ENCODE measurements around the gene KIF4A. TPM values are rescaled to one million over a fixed set of nuclear protein-coding genes. Genes with fewer than 3 reads are reported as not detected.
A peak's percentile ranks its signal among the peaks of the same experiment; 100 is the strongest.
"Not testable (repeated sequence)": the region's sequence is repeated elsewhere in the genome, so short reads cannot be mapped to it uniquely, and the experiment has no call there.

KIF4A gene
- total RNA-seq, 1 donor from 2014 or later = 2.9 TPM

DNA sequence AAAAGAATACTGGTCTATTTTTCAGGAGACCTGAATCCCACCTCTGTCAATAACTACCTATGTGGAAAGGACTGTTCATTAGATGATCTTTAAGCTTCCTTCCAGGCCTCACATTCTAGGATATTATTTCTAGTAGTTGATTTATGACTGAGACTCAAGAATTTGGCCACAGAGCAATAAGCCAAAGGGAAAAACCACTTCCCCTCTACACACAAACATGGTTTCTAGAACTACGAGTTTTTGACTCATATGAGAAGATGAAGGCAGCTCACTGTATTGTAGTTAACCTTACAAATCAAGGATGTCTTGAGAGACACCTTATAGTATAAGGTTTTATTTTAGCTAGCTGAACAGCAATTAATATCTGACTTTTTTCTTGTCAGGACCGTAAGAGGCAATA, 96.3 kb downstream of the KIF4A start:
- FAIRE-seq = no peak
- DNase-seq (ENCODE audit: low spot score in 2 of 2) = no peak

- FAIRE-seq (no peak), DNase-seq (ENCODE audit: low spot score in 2 of 2) (no peak)
Measured at GRCh38 chrX:70398899-70399298, 109.0 kb downstream of the KIF4A start.

DNA sequence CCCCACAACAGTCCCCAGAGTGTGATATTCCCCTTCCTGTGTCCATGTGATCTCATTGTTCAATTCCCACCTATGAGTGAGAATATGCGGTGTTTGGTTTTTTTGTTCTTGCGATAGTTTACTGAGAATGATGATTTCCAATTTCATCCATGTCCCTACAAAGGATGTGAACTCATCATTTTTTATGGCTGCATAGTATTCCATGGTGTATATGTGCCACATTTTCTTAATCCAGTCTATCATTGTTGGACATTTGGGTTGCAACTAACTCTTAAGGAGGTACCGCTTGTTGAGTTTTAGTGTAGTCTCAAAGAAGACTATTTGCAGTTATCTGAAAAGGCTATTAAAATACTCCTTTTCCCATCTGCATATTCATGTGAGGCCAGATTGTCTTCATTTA, 110.3 kb downstream of the KIF4A start:
- DNase-seq (ENCODE audit: low spot score in 2 of 2); FAIRE-seq: not testable (repeated sequence)

GRCh38 chrX:70402721-70403120, 112.8 kb downstream of the KIF4A start:
- no peak for FAIRE-seq

DNA sequence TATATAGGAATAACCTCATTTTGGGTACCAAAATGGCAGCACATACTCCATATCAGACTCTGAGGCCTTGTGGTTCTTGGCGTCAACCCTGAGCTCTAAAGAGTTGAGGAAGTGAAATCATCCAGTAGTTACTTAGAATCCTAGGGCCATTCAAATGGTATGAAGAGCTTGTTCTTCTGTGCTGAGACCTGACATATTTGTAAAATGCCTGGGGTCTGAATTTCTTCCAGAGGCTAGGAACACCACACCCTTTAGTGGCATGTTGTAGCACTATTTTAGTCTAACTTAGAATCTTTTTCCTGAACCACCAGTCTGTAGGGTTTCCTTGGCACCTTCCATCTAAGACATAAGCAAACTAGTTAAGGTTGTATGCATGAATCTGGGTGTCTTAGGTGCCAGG, 115.1 kb downstream of the KIF4A start:
- FAIRE-seq (no peak), DNase-seq (ENCODE audit: low spot score in 2 of 2) (no peak)

More at GRCh38 chrX:70402721-70403120, 112.8 kb downstream of the KIF4A start:
- no peak for DNase-seq (ENCODE audit: low spot score in 2 of 2)

- no peak for FAIRE-seq
Measured at GRCh38 chrX:70410921-70411320, 121.0 kb downstream of the KIF4A start.

GRCh38 chrX:70411475-70411874, 121.6 kb downstream of the KIF4A start:
- DNase-seq (ENCODE audit: low spot score in 2 of 2) (no peak), FAIRE-seq (no peak)

More at GRCh38 chrX:70410921-70411320, 121.0 kb downstream of the KIF4A start:
- no peak for DNase-seq (ENCODE audit: low spot score in 2 of 2)

- FAIRE-seq (no peak), DNase-seq (ENCODE audit: low spot score in 2 of 2) (no peak)
Measured at GRCh38 chrX:70421618-70422017, 131.7 kb downstream of the KIF4A start.

- DNase-seq (ENCODE audit: low spot score in 2 of 2) (no peak), FAIRE-seq (no peak)
Measured at GRCh38 chrX:70422851-70423341, 133.0 kb downstream of the KIF4A start, which contains the start of gene GDPD2. TSS of gene GDPD2 (plus strand) at chrX:70423314. CDS start at chrX:70424985, 1,671 bp downstream.

- FAIRE-seq (no peak), DNase-seq (ENCODE audit: low spot score in 2 of 2) (no peak)
Measured at GRCh38 chrX:70423936-70424675, 134.2 kb downstream of the KIF4A start.

GRCh38 chrX:70424801-70425200, 134.9 kb downstream of the KIF4A start:
- FAIRE-seq = no peak
- no peak for DNase-seq (ENCODE audit: low spot score in 2 of 2)

- DNase-seq (ENCODE audit: low spot score in 2 of 2) (no peak), FAIRE-seq (no peak)
Measured at GRCh38 chrX:70426286-70427278, 136.7 kb downstream of the KIF4A start.

- no peak for FAIRE-seq
- DNase-seq (ENCODE audit: low spot score in 2 of 2) = no peak
Measured at GRCh38 chrX:70427365-70427764, 137.5 kb downstream of the KIF4A start.

- FAIRE-seq (no peak), DNase-seq (ENCODE audit: low spot score in 2 of 2) (no peak)
Measured at GRCh38 chrX:70429759-70430158, 139.9 kb downstream of the KIF4A start.

GRCh38 chrX:70432936-70433847, 143.3 kb downstream of the KIF4A start:
- no peak for DNase-seq (ENCODE audit: low spot score in 2 of 2)
- FAIRE-seq = no peak

GRCh38 chrX:70433848-70434351, 144.0 kb downstream of the KIF4A start:
- DNase-seq (ENCODE audit: low spot score in 2 of 2) (peak in 1 of 2 donors; percentile 70), FAIRE-seq (no peak)

DNA sequence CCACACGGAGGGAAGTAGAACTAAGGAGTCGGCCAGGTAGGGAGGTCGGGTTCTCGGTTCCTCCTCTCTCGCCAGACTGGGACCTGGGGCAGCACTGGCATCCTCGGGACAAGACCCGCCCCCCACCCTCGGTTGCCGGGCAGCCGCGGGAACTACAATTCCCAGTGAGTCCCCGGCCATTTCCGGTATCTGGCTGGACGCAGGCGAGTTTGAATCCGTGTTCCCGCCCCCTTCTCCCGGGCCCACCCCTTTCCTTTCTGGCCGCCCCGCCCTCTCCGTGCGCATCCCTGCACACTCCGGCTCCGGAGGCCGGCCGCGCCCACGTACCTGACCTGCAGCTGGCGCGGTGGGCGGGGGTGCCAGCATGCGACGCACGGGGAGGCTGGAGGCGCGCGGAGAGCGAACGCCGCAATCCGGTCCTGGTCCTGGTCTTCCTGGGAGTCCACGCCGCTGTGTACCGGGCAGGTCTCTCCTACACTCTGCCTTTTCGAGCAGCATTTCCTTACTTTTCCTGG, 144.5 kb downstream of the KIF4A start:
- peak; percentile 79 to 82 for DNase-seq (ENCODE audit: low spot score in 2 of 2)
- FAIRE-seq = no peak

DNA sequence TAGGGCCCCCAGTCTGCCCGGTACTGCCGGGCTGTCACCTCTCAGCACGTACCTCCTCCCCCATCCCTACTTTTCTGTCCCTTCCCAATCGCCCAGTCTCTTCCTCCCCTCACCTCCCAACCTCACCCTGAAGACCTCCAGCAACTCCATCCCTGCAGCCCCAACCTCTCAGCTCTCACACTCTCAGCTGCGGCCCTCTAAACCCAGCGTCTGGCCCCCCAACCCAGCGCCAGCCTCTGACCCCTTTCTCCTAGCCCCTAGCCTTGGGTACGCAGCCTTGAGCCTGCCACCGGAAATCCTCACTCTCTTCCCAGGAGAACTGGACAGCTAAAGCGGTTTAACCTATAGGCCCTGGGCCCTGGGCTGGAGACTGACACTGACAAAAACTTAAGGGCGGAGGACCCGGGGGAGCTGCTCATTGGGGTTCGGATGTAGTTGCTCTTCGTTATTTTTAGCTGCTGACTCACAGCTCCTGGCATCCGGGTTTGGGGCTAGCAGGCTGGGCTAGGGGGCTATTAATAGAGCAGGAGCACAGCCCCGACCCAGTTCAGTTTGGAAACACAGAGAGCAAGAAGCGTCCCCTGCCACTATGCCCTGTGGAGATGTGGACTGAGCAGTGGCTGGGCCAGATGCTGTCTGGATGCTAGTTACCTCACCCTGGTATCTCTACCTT, 145.1 kb downstream of the KIF4A start:
- DNase-seq (ENCODE audit: low spot score in 2 of 2) = no peak
- no peak for FAIRE-seq

DNA sequence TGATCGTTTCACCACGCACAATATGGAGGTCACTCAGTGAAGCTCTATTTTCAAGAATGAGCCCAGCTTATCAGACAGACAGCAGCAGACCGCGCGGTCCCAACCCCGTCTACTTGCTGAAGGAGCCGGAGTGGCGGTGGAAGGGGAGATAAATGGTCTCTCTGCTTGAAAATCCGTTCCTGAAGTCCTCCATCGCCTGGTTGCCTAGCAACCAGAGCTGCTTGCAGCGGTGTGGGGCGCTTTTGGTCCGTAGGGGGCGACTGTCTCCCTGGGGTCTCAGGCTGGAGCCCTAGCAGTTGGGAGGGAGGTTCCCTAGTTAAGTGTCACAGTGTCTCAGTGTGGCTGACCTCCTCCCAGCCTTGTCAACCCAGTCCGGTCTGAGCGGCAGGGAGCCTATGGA, 146.4 kb downstream of the KIF4A start:
- no peak for DNase-seq (ENCODE audit: low spot score in 2 of 2)
- FAIRE-seq = no peak
